ENCODE data around the gene CADPS. TPM values are rescaled to one million over a fixed set of nuclear protein-coding genes. Genes with fewer than 3 reads are reported as not detected.

Gene CADPS
- total RNA-seq, 4 donors from 2014 or later = 0.82 to 13.2 TPM; not detected in 2

DNA sequence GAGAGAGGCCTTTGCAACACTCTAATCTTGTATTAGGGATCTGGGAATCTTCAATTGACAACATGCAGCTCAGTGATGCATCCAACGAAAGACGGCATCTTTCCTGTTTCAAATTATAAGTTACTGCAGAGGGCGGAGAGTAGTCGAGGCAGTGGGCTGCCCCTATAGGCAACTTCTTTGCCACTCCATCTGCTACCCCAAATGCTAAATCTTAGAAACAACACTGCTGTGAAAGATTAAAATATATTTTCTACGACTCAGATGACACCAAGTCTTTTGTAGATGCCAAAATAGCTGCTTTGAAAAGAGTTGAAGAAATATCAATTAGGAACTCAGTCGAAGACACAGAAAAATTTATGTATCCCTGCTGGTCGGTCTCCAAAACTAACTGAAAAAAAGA lies 340.9 kb downstream of the CADPS start:
- H3K4me1 ChIP-seq = no peaks in the 10 kb centered on the region
- TF ChIP-seq, protein P1, sequence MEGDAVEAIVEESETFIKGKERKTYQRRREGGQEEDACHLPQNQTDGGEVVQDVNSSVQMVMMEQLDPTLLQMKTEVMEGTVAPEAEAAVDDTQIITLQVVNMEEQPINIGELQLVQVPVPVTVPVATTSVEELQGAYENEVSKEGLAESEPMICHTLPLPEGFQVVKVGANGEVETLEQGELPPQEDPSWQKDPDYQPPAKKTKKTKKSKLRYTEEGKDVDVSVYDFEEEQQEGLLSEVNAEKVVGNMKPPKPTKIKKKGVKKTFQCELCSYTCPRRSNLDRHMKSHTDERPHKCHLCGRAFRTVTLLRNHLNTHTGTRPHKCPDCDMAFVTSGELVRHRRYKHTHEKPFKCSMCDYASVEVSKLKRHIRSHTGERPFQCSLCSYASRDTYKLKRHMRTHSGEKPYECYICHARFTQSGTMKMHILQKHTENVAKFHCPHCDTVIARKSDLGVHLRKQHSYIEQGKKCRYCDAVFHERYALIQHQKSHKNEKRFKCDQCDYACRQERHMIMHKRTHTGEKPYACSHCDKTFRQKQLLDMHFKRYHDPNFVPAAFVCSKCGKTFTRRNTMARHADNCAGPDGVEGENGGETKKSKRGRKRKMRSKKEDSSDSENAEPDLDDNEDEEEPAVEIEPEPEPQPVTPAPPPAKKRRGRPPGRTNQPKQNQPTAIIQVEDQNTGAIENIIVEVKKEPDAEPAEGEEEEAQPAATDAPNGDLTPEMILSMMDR (IDR thresholded peaks at IDR 0.05) = no peak
- TF ChIP-seq POLR2A (IDR thresholded peaks at IDR 0.05) = no peak
- H3K36me3 ChIP-seq = no peaks in the 10 kb centered on the region
- DNase-seq = no peak
- no peaks in the 10 kb centered on the region for H3K27me3 ChIP-seq
- no peaks in the 10 kb centered on the region for H3K9me3 ChIP-seq
- intact Hi-C loops (cut with DNase I; ENCODE audit: low total_unique reads) = no loop called here
- H3K4me3 ChIP-seq = no peak overlapping the region
- no peak overlapping the region for H3K27ac ChIP-seq

DNA sequence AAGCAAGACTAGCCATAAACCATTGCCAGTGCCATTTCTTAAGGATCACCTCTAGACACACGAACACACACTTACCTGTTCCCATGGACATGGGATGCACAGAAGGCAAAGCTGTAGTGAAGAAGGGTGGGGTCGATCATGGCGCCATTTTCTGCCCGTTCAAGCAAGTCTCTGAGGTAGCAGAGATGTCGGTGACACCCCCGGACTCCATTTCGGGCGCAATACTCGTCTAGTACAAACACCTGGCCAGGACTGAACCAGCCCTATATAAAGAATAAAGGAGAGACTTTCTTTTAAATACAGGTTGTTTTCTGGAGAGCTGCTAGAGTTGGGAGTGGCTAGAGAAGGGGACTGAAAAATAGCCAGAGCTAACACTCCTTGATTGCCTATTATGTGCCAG lies 342.4 kb downstream of the CADPS start:
- no peak for DNase-seq
- no peaks in the 10 kb centered on the region for H3K36me3 ChIP-seq
- intact Hi-C loops (cut with DNase I; ENCODE audit: low total_unique reads) = no loop called here

GRCh38 chr3:62531981-62532380 lies 343.2 kb downstream of the CADPS start:
- H3K27ac ChIP-seq = no peak overlapping the region
- no peaks in the 10 kb centered on the region for H3K36me3 ChIP-seq
- no peak for DNase-seq
- H3K4me3 ChIP-seq = no peak overlapping the region
- no peak for TF ChIP-seq POLR2A (IDR thresholded peaks at IDR 0.05)
- TF ChIP-seq, protein P1 (IDR thresholded peaks at IDR 0.05) = no peak
- H3K4me1 ChIP-seq = no peaks in the 10 kb centered on the region
- no peaks in the 10 kb centered on the region for H3K27me3 ChIP-seq
- H3K9me3 ChIP-seq = no peaks in the 10 kb centered on the region
- intact Hi-C loops (cut with DNase I; ENCODE audit: low total_unique reads) = no loop called here

More for the DNA sequence above, 342.4 kb downstream of the CADPS start:
- no peak overlapping the region for H3K4me3 ChIP-seq
- H3K27ac ChIP-seq = no peak overlapping the region
- H3K27me3 ChIP-seq = no peaks in the 10 kb centered on the region
- H3K9me3 ChIP-seq = no peaks in the 10 kb centered on the region
- no peaks in the 10 kb centered on the region for H3K4me1 ChIP-seq
- no peak for TF ChIP-seq POLR2A (IDR thresholded peaks at IDR 0.05)
- TF ChIP-seq, protein P1 (IDR thresholded peaks at IDR 0.05) = no peak

DNA sequence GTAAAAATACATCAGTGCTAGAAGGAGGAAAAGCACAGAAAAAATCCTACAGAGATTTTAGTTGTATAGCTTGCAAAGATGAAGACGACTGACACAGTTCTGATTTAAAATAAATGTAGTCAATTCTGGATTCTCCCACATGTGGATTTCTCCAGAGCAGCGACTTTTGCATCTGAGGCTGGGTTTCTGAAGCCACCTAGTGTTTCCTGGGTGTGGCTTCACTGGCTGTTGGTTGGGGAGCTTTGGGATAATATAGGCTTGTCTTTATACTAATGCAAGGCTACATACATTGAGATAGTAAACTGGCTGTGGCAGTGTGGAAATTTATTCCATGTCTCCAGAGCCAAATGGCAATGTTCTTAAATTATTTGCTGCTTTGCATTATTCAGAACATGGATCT lies 343.7 kb downstream of the CADPS start:
- TF ChIP-seq, protein P1 (IDR thresholded peaks at IDR 0.05) = no peak
- TF ChIP-seq POLR2A (IDR thresholded peaks at IDR 0.05) = no peak
- Histone ChIP-seq H3K4me3 (no peak overlapping the region), H3K4me1 (no peaks in the 10 kb centered on the region), H3K9me3 (no peaks in the 10 kb centered on the region), H3K36me3 (no peaks in the 10 kb centered on the region), H3K27me3 (no peaks in the 10 kb centered on the region), H3K27ac (no peak overlapping the region)
- intact Hi-C loops (cut with DNase I; ENCODE audit: low total_unique reads) = no loop called here
- DNase-seq = no peak

GRCh38 chr3:62529230-62529629 lies 346.0 kb downstream of the CADPS start:
- no peaks in the 10 kb centered on the region for H3K9me3 ChIP-seq
- TF ChIP-seq, protein P1 (IDR thresholded peaks at IDR 0.05) = no peak
- no peak for TF ChIP-seq POLR2A (IDR thresholded peaks at IDR 0.05)
- no peaks in the 10 kb centered on the region for H3K36me3 ChIP-seq
- H3K27me3 ChIP-seq = no peaks in the 10 kb centered on the region
- no peak for DNase-seq
- no peak overlapping the region for H3K4me3 ChIP-seq
- intact Hi-C loops (cut with DNase I; ENCODE audit: low total_unique reads) = no loop called here
- no peaks in the 10 kb centered on the region for H3K4me1 ChIP-seq
- H3K27ac ChIP-seq = no peak overlapping the region
